IPS-18c (cell line): ENCODE measurements around the gene TTLL11.

ENCODE experiments used
- H3K4me3 ChIP-seq: 2 replicates; pipeline ENCODE4 v1.7.0; 2013; ENCODE audit warnings: low read depth, mild to moderate bottlenecking, low read length, moderate library complexity; ENCODE audit not compliant: insufficient read depth
- H3K9me3 ChIP-seq: one replicate; pipeline ENCODE4 v1.6.1; 2013; ENCODE audit warnings: mild to moderate bottlenecking, low read length, moderate library complexity; ENCODE audit not compliant: control insufficient read depth, insufficient read depth

Gene TTLL11

DNA sequence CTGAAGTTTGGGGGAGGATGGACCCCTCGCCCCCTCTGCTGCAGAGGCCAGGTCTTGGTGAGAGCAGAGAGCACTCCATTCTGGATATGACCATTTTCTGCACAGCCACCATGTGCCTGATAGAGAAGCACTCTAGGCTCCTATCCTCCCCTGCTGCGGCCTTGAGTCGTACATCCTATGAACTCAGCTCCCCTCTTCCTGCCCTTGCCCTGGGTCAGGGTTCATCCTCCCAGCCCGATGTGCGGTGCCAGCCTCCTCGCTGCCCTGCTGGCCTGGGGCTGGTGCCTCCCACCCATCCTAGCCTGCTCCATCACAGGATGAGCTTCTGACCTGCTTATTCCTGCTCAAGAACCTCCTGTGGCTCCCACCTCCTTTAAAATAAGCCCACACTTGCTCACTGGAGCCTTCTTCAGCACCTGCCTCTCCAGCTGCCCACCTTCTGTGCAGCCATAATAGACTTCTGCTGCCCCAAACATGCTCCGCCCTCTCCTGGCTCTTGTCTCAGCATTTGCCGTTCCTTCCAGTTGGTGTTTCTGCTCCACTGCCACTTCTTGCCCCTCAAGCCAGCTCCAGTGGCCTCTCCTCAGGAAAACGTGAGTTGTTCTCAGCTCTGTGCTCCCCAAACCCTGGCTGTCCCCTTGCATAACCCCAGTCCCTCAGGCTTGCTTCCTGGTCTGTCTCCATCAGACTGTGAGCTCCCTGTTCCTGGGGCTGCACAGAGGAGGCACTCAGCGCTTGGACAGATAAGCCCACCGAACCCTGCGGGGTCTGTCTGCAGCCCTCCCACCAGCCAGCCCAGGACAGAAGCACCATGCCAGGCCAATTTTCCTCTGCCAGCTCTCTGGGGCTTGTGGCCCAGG lies 22.3 kb upstream of the TTLL11 start:
- no peak overlapping the region for H3K4me3 ChIP-seq
- H3K9me3 ChIP-seq, result no peaks in the 10 kb centered on the region

DNA sequence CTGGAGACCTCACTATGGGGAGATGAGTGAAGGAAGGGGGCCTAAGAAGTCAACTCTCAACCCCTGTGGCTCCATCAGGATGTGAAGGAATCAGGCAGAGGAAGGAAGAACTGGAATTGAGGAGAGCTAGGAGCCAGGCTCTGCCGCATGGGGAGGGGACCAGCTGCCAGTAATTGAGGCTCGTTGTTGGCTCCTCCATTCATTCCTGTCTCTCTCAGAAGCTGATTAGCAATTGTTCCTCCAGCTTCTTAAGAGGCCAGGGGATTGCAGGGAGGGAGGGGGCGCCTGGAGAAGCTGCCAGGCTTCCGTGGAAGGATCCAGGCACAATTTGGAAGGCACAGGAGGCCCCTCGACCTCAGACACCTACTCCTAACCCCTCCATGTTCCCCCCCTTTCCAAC lies 20.5 kb upstream of the TTLL11 start:
- Histone ChIP-seq H3K9me3 (no peaks in the 10 kb centered on the region), H3K4me3 (no peak overlapping the region)

DNA sequence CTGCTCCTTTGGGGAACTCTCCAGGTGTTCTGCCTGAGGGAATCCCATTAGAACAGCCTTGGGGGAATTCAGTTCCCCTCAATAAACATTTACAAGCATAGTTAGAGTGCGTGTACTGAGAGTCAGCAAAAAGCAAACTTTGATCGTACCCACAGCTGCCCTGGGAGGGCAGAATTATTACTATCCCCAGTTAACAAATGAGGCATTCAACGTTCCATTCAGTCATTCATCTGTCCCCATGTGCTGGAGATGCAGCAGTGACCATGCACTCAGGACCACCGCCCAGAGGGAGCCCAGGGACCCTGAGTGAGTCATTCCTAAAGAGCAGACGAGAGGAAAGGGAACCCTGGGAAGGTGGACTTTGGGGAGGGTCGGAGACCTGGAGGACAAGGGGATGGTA lies 19.1 kb upstream of the TTLL11 start:
- no peaks in the 10 kb centered on the region for H3K9me3 ChIP-seq
- no peak overlapping the region for H3K4me3 ChIP-seq

DNA sequence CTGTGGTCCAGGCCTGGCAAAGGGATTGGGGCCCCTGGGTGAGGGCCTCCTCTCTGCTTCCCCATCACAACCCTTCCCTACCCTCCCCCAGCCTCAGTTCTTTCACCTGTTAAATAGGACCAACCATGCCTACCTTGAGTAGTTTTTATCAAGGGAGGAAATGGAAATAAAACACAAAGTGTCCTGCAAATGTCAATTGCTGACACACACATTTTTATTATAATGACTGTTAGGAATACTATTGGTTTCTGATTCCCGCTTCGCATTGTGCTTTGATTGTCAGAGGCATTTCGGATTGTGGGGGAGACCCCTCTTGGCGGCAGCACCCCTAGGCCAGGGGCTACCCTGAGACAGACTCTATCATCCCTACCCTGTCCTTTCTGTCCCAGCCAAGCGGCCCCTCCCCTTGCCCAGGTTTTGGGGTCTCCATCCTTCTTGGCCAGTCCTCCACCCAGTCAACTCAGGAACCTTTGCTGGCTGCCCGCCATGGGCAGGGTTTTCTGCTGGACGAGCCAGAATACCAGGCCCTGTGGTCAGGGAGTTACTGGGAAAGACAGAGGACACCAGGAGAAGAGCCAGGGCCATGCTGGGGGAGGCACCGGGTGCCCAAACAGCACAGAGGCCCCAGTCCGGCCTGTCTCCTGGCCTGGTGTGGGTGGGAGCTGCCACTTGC lies 18.4 kb upstream of the TTLL11 start:
- H3K9me3 ChIP-seq, result no peaks in the 10 kb centered on the region
- no peak overlapping the region for H3K4me3 ChIP-seq

DNA sequence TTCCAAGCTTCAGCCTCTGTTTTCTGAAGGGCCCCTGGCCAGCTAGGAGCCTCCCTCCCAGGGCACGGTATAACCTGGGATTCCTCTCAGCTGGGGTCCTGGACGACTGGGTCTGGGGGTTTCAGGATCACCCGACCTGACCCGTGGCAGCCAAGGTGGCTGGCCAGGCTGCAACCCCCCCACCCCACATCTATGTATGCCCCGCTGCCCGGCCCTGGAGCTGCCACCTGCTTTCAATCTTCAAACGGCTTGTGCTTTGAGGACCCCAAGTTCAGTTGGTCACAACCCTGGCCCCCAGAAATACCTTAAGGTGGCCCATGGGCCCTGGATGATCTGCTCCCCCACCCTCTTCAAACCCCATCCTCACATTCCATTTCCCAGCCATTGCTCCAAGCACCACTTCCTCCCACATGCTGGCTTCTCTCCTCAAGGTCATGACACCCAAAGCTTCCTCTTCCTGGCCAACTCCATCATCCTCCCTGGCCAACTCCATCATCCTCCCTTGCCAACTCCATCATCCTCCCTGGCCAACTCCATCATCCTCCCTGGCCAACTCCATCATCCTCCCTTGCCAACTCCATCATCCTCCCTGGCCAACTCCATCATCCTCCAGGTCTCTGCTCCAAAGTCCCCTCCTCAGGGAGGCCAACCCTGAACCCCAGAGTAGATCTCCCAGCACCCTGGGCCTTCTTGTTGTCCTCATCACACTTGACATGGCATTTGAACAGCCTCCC lies 17.2 kb upstream of the TTLL11 start:
- H3K4me3 ChIP-seq, result no peak overlapping the region
- no peaks in the 10 kb centered on the region for H3K9me3 ChIP-seq

DNA sequence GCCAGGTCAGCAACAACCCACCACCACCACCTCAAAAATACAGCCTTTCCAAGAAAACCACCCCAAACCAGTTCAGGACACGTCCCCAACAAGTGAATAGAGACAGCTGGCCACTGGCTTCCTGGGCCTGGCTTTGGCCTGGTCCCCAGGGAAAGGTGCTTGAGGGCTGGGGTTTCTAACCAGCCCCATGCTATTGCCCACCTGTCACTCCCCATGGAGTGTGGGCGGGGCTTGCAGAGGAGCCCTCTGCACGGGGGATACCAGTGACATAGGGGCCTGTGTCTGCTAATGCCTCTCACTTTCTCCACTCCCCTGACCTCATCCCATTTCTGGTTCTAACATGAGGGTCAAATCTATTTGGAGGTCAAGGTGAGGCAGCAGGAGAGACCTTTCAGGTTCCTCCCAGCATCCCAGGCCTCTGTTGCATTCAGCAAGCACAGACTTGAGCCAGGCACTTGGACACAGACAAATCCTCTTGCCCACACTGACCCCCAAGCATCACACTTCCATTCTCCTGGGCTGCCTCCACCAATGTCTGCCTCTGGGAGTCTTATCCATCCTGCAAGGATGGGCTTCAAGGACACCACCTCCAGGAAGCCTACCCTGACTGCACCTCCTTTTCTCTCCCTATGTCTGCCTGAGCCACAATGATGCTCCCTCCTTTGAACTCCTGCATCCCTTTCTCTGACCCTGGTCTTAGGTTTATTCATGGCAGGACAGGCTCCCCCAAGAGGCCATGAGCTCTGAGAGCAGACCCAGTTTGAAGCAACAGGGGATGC lies 16.1 kb upstream of the TTLL11 start:
- Histone ChIP-seq H3K4me3 (no peak overlapping the region), H3K9me3 (no peaks in the 10 kb centered on the region)

DNA sequence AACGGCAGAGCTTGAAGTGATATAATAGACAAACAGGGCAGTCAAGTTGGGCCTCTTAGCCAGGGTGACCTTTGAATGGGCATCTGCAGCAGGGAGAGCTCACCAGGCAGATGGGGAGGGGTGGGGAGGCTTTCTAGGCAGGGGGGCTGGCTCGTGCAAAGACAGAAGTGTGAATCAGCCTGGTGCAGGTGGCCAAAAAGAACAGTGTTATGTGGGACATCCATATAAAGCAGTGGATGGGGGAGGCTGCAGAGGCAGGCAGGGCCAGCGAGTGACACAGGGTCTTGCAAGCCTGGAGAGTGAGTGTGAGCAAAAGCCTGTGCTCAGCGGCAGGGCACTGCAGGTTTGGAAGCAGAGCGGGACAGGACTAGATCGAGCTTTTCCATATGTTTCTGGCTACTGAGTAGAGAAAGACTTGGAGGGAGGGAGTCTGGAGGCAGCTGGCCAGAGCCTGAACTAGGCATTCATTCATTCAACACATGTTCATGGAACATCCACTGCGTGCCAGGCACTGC lies 14.2 kb upstream of the TTLL11 start:
- H3K9me3 ChIP-seq, result no peaks in the 10 kb centered on the region
- H3K4me3 ChIP-seq, result no peak overlapping the region

DNA sequence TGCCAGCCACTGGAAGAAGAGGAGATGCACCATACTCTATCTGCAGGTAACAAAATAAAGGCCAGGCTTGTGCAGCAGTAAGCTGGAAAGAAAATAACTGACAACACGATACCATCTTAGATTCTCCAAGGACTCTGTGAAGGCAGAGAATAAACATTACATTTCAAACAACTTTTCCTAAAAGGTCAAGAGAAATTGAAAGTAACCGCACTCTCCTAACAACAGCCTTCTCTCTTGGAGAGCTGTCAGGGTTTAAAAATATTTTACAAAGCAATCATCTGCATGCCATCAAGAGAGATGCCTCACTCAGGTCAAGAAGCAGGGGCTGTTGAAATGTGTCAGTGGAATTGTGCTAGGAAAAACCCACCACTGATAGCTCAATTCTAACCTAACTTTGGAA lies 13.5 kb upstream of the TTLL11 start:
- Histone ChIP-seq H3K9me3 (no peaks in the 10 kb centered on the region), H3K4me3 (no peak overlapping the region)

DNA sequence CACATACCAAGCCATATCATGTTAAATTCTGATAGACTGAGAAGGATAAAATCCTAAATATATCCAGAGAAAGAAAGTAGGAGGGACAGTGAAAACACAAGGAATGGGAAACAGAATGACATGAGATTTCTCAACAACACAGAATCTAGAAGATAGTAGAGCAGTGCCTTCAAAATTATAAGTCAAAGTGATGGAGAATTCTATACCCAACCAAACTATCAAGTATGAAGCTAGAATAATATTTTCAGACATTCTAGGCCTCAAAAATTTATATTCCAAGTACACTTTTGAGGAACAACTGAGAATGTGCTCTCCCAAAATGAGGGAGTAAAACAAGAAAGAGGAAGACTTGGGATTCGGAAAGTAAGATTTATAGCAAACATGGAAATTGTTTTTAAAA lies 10.9 kb upstream of the TTLL11 start:
- Histone ChIP-seq H3K9me3 (no peaks in the 10 kb centered on the region), H3K4me3 (no peak overlapping the region)

DNA sequence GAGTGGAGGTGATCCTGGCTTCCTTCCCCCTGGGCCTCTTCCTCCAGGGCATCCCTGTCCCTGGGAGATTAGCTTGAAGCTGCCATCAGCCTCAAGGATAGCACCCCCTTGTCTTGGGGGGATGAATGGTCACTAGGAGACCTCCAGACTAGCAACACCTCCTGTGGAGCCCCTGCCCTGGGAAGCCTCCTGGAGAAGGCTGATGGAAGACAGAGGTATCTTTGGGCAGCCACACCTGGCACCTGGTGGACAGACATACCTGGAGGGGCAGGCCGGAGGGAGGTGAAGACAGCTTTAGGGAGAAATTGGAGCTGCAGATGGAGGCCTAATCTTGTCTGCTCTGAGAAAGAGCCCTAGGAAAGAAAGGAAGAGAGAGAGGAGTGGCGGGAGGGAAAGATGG lies 9.0 kb upstream of the TTLL11 start:
- Histone ChIP-seq H3K4me3 (no peak overlapping the region), H3K9me3 (no peaks in the 10 kb centered on the region)

DNA sequence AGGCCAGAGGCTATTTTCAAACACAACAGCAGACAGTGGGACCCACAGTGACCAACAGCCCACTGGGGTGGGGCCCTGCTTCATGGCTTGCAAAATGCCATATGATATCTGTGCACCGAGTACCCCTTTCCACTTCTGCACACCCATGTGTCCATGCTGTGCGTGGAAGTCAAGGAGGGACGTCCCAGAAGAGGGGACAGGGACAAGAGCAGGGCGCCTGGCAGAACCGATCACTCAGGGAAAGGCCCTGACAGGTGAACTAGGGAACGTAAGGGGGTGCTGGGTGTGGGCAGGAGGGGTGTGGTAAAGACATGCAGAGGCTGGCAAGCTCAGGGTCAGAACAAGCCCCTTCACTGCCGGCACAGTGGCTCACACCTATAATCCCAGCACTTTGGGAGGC lies 7.6 kb upstream of the TTLL11 start:
- no peaks in the 10 kb centered on the region for H3K9me3 ChIP-seq
- H3K4me3 ChIP-seq, result no peak overlapping the region

DNA sequence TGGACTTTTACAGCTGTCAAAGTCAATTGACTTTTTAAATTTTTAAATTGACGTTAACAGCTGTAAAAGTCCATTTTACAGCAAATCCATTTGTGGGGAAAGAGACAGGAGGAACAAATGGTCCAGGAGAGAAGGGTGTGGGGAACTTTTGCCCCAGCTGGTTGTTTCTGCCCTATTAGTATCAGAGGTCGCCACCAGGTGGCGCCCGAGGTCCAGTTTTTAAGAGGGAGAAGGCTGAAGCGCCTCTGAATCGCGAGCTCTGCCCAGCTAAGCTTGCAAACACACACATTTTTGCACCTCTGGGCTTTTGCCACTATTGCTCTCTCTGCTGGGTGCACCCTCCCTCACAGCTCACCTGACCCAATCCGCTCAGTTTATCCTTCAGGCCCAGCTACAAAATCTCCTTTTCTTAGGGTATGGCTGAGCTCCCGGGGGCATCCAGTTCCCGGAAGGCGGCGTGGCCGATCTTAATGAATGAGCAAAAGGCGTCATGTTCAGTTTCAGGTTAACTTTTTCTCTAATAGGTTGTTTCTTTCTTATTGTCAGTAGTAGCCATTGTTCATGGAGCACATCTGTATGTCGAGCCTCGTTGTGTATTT lies 6.3 kb upstream of the TTLL11 start:
- Histone ChIP-seq H3K9me3 (no peaks in the 10 kb centered on the region), H3K4me3 (no peak overlapping the region)

DNA sequence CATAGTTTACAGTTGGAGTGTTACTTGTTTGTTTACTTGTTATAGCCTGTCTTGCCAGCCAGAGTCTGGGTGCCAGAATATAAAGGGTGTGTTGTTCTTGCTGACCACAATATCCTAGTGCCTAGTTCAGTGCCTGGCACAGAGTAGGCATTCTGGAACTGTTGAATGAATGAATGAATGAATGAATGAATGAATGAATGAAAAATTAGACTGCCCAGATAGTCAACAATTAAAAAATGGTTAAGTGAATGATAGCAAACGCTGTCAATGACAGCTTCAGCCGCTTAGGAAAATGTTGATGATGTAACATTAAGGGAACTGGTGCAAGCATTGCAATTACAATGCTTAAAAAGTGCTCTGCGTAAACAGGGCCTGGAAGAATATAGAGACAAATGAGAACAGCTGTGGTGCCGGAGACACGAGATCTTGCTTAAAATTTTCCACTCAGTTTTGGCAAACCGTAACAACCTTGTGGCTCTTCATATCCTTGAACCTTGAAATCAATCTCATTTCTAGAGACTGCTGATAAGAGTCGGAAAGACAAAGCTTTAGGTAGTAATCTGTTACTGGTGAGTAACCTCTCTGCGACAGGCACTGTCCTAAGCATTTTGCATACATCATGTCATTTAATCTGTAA lies 4.7 kb upstream of the TTLL11 start:
- Histone ChIP-seq H3K4me3 (no peak overlapping the region), H3K9me3 (no peaks in the 10 kb centered on the region)

DNA sequence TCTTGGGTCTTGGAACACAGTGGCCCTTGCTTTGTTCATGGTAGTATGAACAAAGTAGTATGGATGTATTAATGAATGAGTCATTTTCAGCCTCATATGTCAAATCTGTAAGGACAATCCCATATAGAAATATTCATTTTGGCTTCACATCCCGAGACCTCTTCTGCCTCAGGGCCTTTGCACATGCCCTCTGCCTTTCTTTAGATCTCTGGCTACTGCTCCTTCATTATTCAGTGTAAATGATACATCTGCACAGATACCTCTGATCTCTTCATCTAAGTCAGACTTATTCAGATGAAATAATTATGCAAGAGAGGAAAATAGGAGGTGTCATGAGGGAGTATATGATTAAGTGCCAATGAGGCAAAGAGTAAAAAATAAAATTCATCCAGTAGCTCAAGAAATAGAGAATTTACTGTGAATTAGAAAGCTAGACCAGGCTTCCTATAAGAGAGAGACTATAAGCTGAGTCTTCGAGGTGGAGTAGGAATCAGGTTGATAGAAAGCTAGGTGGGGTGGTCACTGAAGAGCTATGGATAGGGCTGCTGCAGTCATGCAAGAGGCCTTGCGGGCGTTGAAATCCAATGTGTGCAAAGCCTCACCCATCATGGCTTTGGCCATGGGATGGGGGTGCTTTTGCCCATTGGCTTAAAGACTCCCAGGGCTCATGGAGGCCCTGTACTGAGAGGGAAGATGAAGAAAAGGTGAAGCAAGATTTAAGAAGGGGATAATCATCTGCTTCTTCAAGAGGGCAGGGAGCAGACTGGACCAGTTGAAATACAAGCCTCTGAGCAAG lies 3.7 kb upstream of the TTLL11 start:
- no peaks in the 10 kb centered on the region for H3K9me3 ChIP-seq
- H3K4me3 ChIP-seq, result no peak overlapping the region

DNA sequence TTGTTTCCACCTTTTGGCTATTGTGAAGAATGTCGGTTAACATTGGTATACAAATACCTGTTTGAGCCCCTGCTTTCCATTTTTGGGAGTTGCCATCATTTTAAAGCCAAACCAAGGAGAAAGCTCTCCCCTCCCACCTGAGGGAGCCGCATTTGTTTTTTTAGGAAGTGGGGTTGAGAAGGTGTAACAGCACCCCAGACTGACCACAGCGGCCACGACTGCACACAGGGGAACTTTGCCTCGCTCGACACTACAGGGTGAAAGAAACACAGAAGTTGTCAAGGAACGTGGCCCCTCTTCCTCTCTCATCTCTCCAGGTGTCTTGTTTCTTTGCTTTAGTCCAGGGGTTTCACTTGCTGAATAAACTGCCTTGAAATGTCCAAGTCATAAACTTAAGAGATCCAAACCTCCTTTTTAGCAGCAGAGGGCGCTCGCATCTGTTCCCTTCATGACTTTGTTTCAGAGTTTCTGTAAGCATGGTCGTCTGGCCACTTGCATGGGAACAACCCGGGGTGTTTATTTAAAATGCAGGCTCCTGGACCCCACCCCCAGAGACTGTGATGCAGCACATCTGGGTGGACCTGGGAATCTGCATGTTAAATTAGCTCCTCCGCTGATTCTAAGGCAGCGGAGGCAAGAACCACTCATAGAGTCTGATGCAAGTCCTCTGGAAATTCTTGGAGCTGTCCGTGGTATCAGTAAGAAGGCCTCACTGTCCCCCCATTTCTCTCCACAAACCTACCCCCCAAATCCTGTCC lies 2.1 kb upstream of the TTLL11 start:
- Histone ChIP-seq H3K4me3 (no peak overlapping the region; the same call in 1 of the 2 replicates), H3K9me3 (no peaks in the 10 kb centered on the region)
